Vagina (tissue), 2 donors: ENCODE data around the gene GBX1. TPM values are rescaled to one million over a fixed set of nuclear protein-coding genes. Genes with fewer than 3 reads are reported as not detected.

Experiments used
- DNase-seq, 2 donors: peaks; one replicate each; pipeline ENCODE4 v3.0.0-alpha.2; 2017; ENCODE audit errors: extremely low spot score in 2 of 2
- H3K27ac ChIP-seq: fragments of 200-600 bp; sonication (generic); one replicate; pipeline ENCODE4 v1.5.1; 2019
- H3K27me3 ChIP-seq: fragments of 200-600 bp; sonication (generic); one replicate; pipeline ENCODE4 v1.5.1; 2019
- H3K36me3 ChIP-seq, 2 donors: fragments of 200-600 bp; sonication (generic); one replicate each; pipeline ENCODE4 v1.5.1; 2017 to 2019
- H3K4me1 ChIP-seq: fragments of 200-600 bp; sonication (generic); one replicate; pipeline ENCODE4 v1.5.1; 2019
- H3K4me3 ChIP-seq, 2 donors: fragments of 200-600 bp; sonication (generic); 1 replicate in 1 of 2; 2 replicates in 1 of 2; pipeline ENCODE4 v1.5.1; 2016 to 2019
- H3K9me3 ChIP-seq: fragments of 200-600 bp; sonication (generic); one replicate; pipeline ENCODE4 v1.5.1; 2019
- POLR2A ChIP-seq, 2 donors: fragments of 450-650 bp; IDR thresholded peaks; one replicate each; pipeline ENCODE4 v1.6.1; 2017; ENCODE audit warnings: antibody characterized with exemption in 2 of 2, mild to moderate bottlenecking in 2 of 2, moderate library complexity in 2 of 2
- POLR2AphosphoS5 ChIP-seq, 2 donors: sonication (generic); formaldehyde crosslinking; IDR thresholded peaks; one replicate each; pipeline ENCODE4 v1.9.0; 2017; ENCODE audit warnings: antibody characterized with exemption in 2 of 2, mild to moderate bottlenecking in 2 of 2, low read depth in 1 of 2; ENCODE audit not compliant: insufficient read depth in 1 of 2
- intact Hi-C: fragments of 100-400 bp; cut with DNase I; formaldehyde crosslinking; loops from one replicate; pipeline ENCODE4 v1.15.1; 2023
- total RNA-seq: library from RNA; depleted of rRNA; stranded (reverse); fragments of >200 nt; gene quantifications from one replicate; pipeline ENCODE4 v1.2.3, GENCODE V29; 2016
- TF ChIP-seq, protein P1 (sequence below), 3 experiments: fragments of 450-650 bp in 2 of 3; fragments of 200-600 bp in 1 of 3; sonication (generic) in 1 of 3; IDR thresholded peaks; one replicate each; pipeline ENCODE4 v1.5.1; 2017 to 2019; ENCODE audit warnings: antibody characterized with exemption in 3 of 3, mild to moderate bottlenecking in 2 of 3, moderate library complexity in 2 of 3

Gene GBX1
- total RNA-seq, 1 donor from 2014 or later: not detected

DNA sequence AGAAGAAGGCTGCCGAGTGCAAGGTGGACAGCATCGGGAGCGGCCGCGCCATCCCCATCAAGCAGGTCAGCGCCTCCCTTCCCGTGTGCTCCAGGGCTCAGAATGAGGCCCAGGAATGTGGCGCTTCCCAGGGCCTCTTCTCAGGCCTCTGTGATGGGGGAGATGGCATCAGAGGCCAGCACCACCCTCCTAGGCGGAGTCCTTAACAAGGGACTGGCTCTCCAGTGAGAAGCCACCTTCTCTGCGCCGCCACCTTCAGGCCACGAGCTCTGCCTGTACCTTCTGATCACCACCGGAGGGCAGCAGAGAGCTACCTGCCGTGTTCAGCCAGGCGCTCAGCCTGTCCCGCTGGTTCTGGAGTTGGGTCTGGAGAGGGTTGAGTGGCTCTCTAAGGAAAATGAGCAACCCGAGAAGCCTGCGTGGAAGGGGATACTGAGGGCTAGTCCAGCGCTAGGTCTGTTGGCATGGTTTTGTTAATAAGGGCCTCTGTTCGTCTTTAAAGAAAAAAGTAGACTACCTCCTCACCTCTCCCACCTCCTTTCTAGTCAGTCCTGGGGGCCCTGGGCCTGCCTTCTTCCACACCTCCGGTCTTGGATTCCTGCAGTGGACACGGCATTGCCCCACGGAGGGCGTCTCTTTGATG is 43.6 kb downstream of the GBX1 start:
- Histone ChIP-seq H3K4me3 (no peak overlapping the region), H3K4me1 (peaks cover 32% of the 10 kb centered on the region), H3K27me3 (no peaks in the 10 kb centered on the region), H3K9me3 (no peaks in the 10 kb centered on the region), H3K27ac (no peak overlapping the region), H3K36me3 (peaks cover 5 to 51% of the 10 kb centered on the region in 2 donors)
- DNase-seq: no peak
- no peak for TF ChIP-seq POLR2A (IDR thresholded peaks at IDR 0.05)
- TF ChIP-seq POLR2AphosphoS5 (IDR thresholded peaks at IDR 0.05; ENCODE audit: insufficient read depth in 1 of 2, low read depth in 1 of 2): peak; percentile 5 to 39
- TF ChIP-seq, protein P1, sequence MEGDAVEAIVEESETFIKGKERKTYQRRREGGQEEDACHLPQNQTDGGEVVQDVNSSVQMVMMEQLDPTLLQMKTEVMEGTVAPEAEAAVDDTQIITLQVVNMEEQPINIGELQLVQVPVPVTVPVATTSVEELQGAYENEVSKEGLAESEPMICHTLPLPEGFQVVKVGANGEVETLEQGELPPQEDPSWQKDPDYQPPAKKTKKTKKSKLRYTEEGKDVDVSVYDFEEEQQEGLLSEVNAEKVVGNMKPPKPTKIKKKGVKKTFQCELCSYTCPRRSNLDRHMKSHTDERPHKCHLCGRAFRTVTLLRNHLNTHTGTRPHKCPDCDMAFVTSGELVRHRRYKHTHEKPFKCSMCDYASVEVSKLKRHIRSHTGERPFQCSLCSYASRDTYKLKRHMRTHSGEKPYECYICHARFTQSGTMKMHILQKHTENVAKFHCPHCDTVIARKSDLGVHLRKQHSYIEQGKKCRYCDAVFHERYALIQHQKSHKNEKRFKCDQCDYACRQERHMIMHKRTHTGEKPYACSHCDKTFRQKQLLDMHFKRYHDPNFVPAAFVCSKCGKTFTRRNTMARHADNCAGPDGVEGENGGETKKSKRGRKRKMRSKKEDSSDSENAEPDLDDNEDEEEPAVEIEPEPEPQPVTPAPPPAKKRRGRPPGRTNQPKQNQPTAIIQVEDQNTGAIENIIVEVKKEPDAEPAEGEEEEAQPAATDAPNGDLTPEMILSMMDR (IDR thresholded peaks at IDR 0.05): peak; percentile 91 to 94 (median 91)
- intact Hi-C loops: no loop called here

DNA sequence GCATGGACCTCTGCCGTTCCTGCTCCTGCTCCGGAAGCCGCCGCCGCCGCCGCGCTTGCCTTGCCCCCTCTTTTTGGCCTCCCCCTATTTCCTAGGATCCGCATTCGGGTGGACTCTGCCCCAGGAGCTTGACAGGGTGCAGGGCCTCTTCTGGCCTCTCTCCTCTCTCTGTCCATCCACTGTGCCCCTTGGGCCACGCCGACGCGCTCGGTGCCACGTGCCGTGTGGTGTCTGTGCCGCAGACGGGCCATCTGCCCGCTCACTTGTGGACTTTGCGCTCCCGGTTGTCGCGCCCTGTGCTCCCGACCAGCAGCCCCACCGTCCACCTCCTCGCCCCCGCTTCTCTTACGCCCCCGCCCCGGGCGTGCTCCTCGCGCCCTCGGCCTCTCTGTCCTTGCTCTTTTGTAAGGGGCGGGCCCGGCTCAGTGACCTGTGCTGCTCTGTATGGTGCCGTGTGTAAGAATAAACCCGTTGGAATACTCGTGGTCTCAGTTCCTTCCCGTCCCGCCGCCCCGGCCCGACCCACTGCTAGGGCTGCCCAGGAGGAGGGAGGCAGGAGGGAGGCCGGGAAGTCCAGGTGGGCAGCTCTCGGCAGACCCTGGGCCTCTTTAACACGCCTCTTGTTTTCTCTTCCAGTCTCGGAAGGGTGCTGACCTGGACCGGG is 44.2 kb downstream of the GBX1 start:
- Histone ChIP-seq H3K27ac (no peak overlapping the region), H3K4me3 (no peak overlapping the region), H3K4me1 (peaks cover 32% of the 10 kb centered on the region), H3K36me3 (peaks cover 5 to 51% of the 10 kb centered on the region in 2 donors), H3K27me3 (no peaks in the 10 kb centered on the region), H3K9me3 (no peaks in the 10 kb centered on the region)
- no peak for DNase-seq
- intact Hi-C loops: no loop called here
- TF ChIP-seq, protein P1 (IDR thresholded peaks at IDR 0.05): no peak

- no peaks in the 10 kb centered on the region for H3K9me3 ChIP-seq
- no peak for DNase-seq
- peaks cover 32% of the 10 kb centered on the region for H3K4me1 ChIP-seq
- intact Hi-C loops: no loop called here
- H3K27me3 ChIP-seq: no peaks in the 10 kb centered on the region
- H3K36me3 ChIP-seq: peaks cover 5 to 49% of the 10 kb centered on the region in 2 donors
- no peak overlapping the region for H3K4me3 ChIP-seq
- H3K27ac ChIP-seq: no peak overlapping the region
- TF ChIP-seq, protein P1 (IDR thresholded peaks at IDR 0.05): no peak
These were observed 44.7 kb downstream of the GBX1 start for GRCh38 chr7:151122796-151123157.

DNA sequence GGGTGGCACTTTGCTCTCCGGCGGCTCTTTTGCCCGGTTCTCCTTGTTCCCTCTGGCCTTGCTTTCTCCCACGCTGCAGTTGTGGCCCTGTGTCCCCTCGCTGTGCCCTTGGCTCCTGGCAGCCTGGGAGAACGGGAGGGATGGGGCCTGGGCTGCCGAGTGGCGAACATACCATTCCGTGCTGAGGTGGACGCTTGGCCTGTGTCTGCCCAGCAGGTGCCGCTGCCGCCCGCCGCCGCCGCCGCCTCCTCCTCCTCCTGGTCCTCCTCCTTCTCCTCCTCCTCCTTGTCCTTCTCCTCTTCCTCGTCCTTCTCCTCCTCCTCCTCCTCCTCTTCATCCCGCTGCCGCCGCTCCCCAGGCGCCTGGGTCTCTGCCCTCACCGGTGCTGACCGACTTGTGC is 45.2 kb downstream of the GBX1 start:
- Histone ChIP-seq H3K9me3 (no peaks in the 10 kb centered on the region), H3K4me1 (peaks cover 34% of the 10 kb centered on the region), H3K36me3 (peaks cover 5 to 48% of the 10 kb centered on the region in 2 donors), H3K27ac (no peak overlapping the region), H3K27me3 (no peaks in the 10 kb centered on the region), H3K4me3 (no peak overlapping the region)
- intact Hi-C loops: no loop called here
- TF ChIP-seq POLR2A (IDR thresholded peaks at IDR 0.05): no peak
- TF ChIP-seq POLR2AphosphoS5 (IDR thresholded peaks at IDR 0.05; ENCODE audit: insufficient read depth in 1 of 2, low read depth in 1 of 2): no peak
- TF ChIP-seq, protein P1 (IDR thresholded peaks at IDR 0.05): no peak
- no peak for DNase-seq

- H3K27ac ChIP-seq: no peak overlapping the region
- H3K9me3 ChIP-seq: no peaks in the 10 kb centered on the region
- H3K4me1 ChIP-seq: peaks cover 34% of the 10 kb centered on the region
- H3K27me3 ChIP-seq: no peaks in the 10 kb centered on the region
- H3K36me3 ChIP-seq: peaks cover 5 to 48% of the 10 kb centered on the region in 2 donors
- no peak for DNase-seq
- H3K4me3 ChIP-seq: no peak overlapping the region
- intact Hi-C loops: no loop called here
- TF ChIP-seq POLR2AphosphoS5 (IDR thresholded peaks at IDR 0.05; ENCODE audit: insufficient read depth in 1 of 2, low read depth in 1 of 2) (no peak), POLR2A (IDR thresholded peaks at IDR 0.05) (no peak)
- TF ChIP-seq, protein P1 (IDR thresholded peaks at IDR 0.05): no peak
These were observed 45.9 kb downstream of the GBX1 start for GRCh38 chr7:151121380-151122170.
